HG03575 (cell line): ENCODE data around the gene NT5C1A.

Experiments used
- ATAC-seq: cut with Tn5 transposase; IDR thresholded peaks from one replicate; pipeline ENCODE4 v1.9.1; 2021; ENCODE audit not compliant: unreplicated experiment, insufficient number of reproducible peaks, low FRiP score; ENCODE audit errors: extremely low read depth

NT5C1A gene

GRCh38 chr1:39623053-39623452 lies 48.9 kb downstream of the NT5C1A start:
- ATAC-seq, result no peak

- no peak for ATAC-seq
These were observed 49.5 kb downstream of the NT5C1A start for GRCh38 chr1:39622427-39622826.

- no peak for ATAC-seq
These were observed 51.2 kb downstream of the NT5C1A start for GRCh38 chr1:39620659-39621165.

- no peak for ATAC-seq
These were observed 54.3 kb downstream of the NT5C1A start for GRCh38 chr1:39617488-39618049.

GRCh38 chr1:39615086-39615673 lies 56.7 kb downstream of the NT5C1A start:
- ATAC-seq, result no peak

- no peak for ATAC-seq
These were observed 57.4 kb downstream of the NT5C1A start for GRCh38 chr1:39614488-39614887.

- ATAC-seq, result no peak
These were observed 58.7 kb downstream of the NT5C1A start for GRCh38 chr1:39613250-39613649.

GRCh38 chr1:39609618-39610331 lies 62.1 kb downstream of the NT5C1A start:
- no peak for ATAC-seq
